Neutrophil (primary cell): ENCODE data around the gene LATS1.

Experiments used
- H3K27ac ChIP-seq: fragments of 200-600 bp; sonication (generic); 2 replicates; pipeline ENCODE4 v1.5.1; 2016; ENCODE audit warnings: mild to moderate bottlenecking, moderate library complexity
- H3K27me3 ChIP-seq: fragments of 200-600 bp; sonication (generic); 2 replicates; pipeline ENCODE4 v1.6.0; 2016; ENCODE audit warnings: mild to moderate bottlenecking
- H3K36me3 ChIP-seq: fragments of 200-600 bp; sonication (generic); 2 replicates; pipeline ENCODE4 v1.5.1; 2017
- H3K4me1 ChIP-seq, 2 experiments: fragments of 200-600 bp in 1 of 2; sonication (generic) in 1 of 2; 1 replicate in 1 of 2; 2 replicates in 1 of 2; pipeline versions ENCODE4 v1.5.1 to v1.6.1; 2013 to 2016; ENCODE audit warnings: low read depth in 1 of 2, low read length in 1 of 2, mild to moderate bottlenecking in 1 of 2, moderate library complexity in 1 of 2; ENCODE audit not compliant: control insufficient read depth in 1 of 2, insufficient read depth in 1 of 2
- H3K4me3 ChIP-seq, 2 experiments: fragments of 200-600 bp in 1 of 2; sonication (generic) in 1 of 2; 1 replicate in 1 of 2; 2 replicates in 1 of 2; pipeline ENCODE4 v1.5.1; 2013 to 2016; ENCODE audit warnings: low read depth in 1 of 2, low read length in 1 of 2, mild to moderate bottlenecking in 1 of 2, moderate library complexity in 1 of 2
- H3K9me3 ChIP-seq: fragments of 200-600 bp; sonication (generic); 2 replicates; pipeline ENCODE4 v1.5.1; 2016
- CTCF ChIP-seq: fragments of 200-600 bp; sonication (generic); IDR thresholded peaks from 2 replicates; pipeline ENCODE4 v1.5.1; 2016; ENCODE audit warnings: antibody characterized with exemption

The LATS1 gene

GRCh38 chr6:149723771-149724417 is 6.0 kb upstream of the LATS1 start:
- Histone ChIP-seq H3K27me3 (no peaks in the 10 kb centered on the region), H3K36me3 (no peaks in the 10 kb centered on the region), H3K4me3 (no peak overlapping the region), H3K27ac (no peak overlapping the region), H3K9me3 (no peaks in the 10 kb centered on the region), H3K4me1 (peaks cover 21 to 25% of the 10 kb centered on the region in 2 experiments)
- TF ChIP-seq CTCF: peak; percentile 48

GRCh38 chr6:149723262-149723661 is 5.4 kb upstream of the LATS1 start:
- Histone ChIP-seq H3K27ac (no peak overlapping the region), H3K4me3 (no peak overlapping the region), H3K36me3 (no peaks in the 10 kb centered on the region), H3K4me1 (peaks cover 20 to 24% of the 10 kb centered on the region in 2 experiments), H3K27me3 (no peaks in the 10 kb centered on the region), H3K9me3 (no peaks in the 10 kb centered on the region)
- no peak for TF ChIP-seq CTCF

GRCh38 chr6:149719531-149719930 is 1.6 kb upstream of the LATS1 start:
- Histone ChIP-seq H3K4me3 (no peak overlapping the region), H3K36me3 (no peaks in the 10 kb centered on the region), H3K27ac (no peak overlapping the region), H3K4me1 (peaks cover 29 to 30% of the 10 kb centered on the region in 2 experiments), H3K9me3 (no peaks in the 10 kb centered on the region), H3K27me3 (no peaks in the 10 kb centered on the region)
- TF ChIP-seq CTCF: no peak

- H3K4me3 ChIP-seq: peak overlapping the region; percentile 96
- TF ChIP-seq CTCF: no peak
- no peaks in the 10 kb centered on the region for H3K27me3 ChIP-seq
- H3K36me3 ChIP-seq: no peaks in the 10 kb centered on the region
- H3K4me1 ChIP-seq: peaks cover 29 to 30% of the 10 kb centered on the region in 2 experiments
- peak overlapping the region; percentile 91 for H3K27ac ChIP-seq
- H3K9me3 ChIP-seq: no peaks in the 10 kb centered on the region
Measured at GRCh38 chr6:149717255-149717587, 680 bp downstream of the LATS1 start.

GRCh38 chr6:149716181-149716963 is 1.5 kb downstream of the LATS1 start:
- H3K27ac ChIP-seq: peak overlapping the region; percentile 91
- peaks cover 29 to 30% of the 10 kb centered on the region in 2 experiments for H3K4me1 ChIP-seq
- H3K4me3 ChIP-seq: peak overlapping the region; percentile 17 to 96
- no peak for TF ChIP-seq CTCF
- no peaks in the 10 kb centered on the region for H3K9me3 ChIP-seq
- H3K27me3 ChIP-seq: no peaks in the 10 kb centered on the region
- H3K36me3 ChIP-seq: no peaks in the 10 kb centered on the region
